ENCODE measurements around the gene TMTC2. TPM values are rescaled to one million over a fixed set of nuclear protein-coding genes. Genes with fewer than 3 reads are reported as not detected.

Gene TMTC2
- total and polyA plus RNA-seq, 10 of the 15 experiments (the other 5 are each of a cell fraction or from before 2014, with no cell fraction given) = 0.14 to 9.7 (median 1.2) TPM

GRCh38 chr12:82694276-82694675, 7.6 kb downstream of the TMTC2 start (continued):
- TF ChIP-seq SMAD5 (IDR thresholded peaks at IDR 0.05; ENCODE audit: low read depth) (no peak), MYC (IDR thresholded peaks at IDR 0.05; ENCODE audit: insufficient read depth, insufficient read length, insufficient replicate concordance, low read length, severe bottlenecking) (no peak)

GRCh38 chr12:82694970-82695369, 8.3 kb downstream of the TMTC2 start:
- DNase-seq (ENCODE audit: low read depth, low spot score) (no peak), ATAC-seq (no peak), FAIRE-seq (no peak)
- no peaks in the 10 kb centered on the region for H3K36me3 ChIP-seq (ENCODE audit: control insufficient read depth in 2 of 2, insufficient read depth in 2 of 2, low read length in 1 of 2)
- H3K4me2 ChIP-seq (ENCODE audit: control insufficient read depth, insufficient read depth) = no peak overlapping the region
- TF ChIP-seq ELK1 (IDR thresholded peaks at IDR 0.05; ENCODE audit: low read depth, low read length) (no peak), MTA3 (IDR thresholded peaks at IDR 0.05; ENCODE audit: borderline replicate concordance, low read length) (no peak), SRF (IDR thresholded peaks at IDR 0.05; ENCODE audit: low read depth in 2 of 2, low read length in 2 of 2) (no peak), CEBPZ (IDR thresholded peaks at IDR 0.05; ENCODE audit: low read depth, low read length) (no peak), FOXM1 (IDR thresholded peaks at IDR 0.05; ENCODE audit: low read depth, low read length) (no peak), TCF7 (IDR thresholded peaks at IDR 0.05; ENCODE audit: borderline replicate concordance) (no peak)
- SMC1A ChIA-PET (ENCODE audit: uncharacterized antibody, unreplicated experiment) = no interaction called here
- intact Hi-C loops (cut with micrococcal nuclease; ENCODE audit: unreplicated experiment) = no loop called here
- CTCF ChIA-PET = interaction anchor here (3.8 kb wide), 1 partner anchor 9 kb away, joined by 20 read pairs; the partner anchor contains the start of gene TMTC2
- POLR2A ChIA-PET = no interaction called here
- no peaks in the 10 kb centered on the region for H3K4me1 ChIP-seq (ENCODE audit: control insufficient read depth, insufficient read depth, low read length)
- no peak overlapping the region for H2AFZ ChIP-seq (ENCODE audit: control insufficient read depth, low read depth, low read length)
- H4K20me1 ChIP-seq (ENCODE audit: control insufficient read depth, insufficient read depth) = no peaks in the 10 kb centered on the region
- 74% methylated on average over 2 of the region's 2 CpGs for WGBS (ENCODE audit: insufficient coverage, insufficient replicate concordance, low lambda C conversion rate, missing lambda C conversion rate)
- RAD21 ChIA-PET (ENCODE audit: unreplicated experiment) = interaction anchor here (3.8 kb wide), 1 partner anchor 9 kb away, joined by 16 read pairs; the partner anchor contains the start of gene TMTC2
- H3K4me3 ChIP-seq = no peak overlapping the region
- H3K27me3 ChIP-seq (replicated peaks in 1 of 2; ENCODE audit: control insufficient read depth in 2 of 2, insufficient read depth in 2 of 2, low read length in 1 of 2) = no peaks in the 10 kb centered on the region
- BruUV-seq (replicated peaks) = no TSS peak
- H3K79me2 ChIP-seq (ENCODE audit: control insufficient read depth, insufficient read depth, low read length) = no peaks in the 10 kb centered on the region
- no peak overlapping the region for H3K9ac ChIP-seq (ENCODE audit: control insufficient read depth, insufficient read depth, low read length)
- no peaks in the 10 kb centered on the region; the same call in 1 of the 3 replicates for H3K9me3 ChIP-seq (replicated peaks; ENCODE audit: control insufficient read depth, insufficient read depth, low read length)
- in situ Hi-C loops (cut with MboI) = no loop called here
- no peak overlapping the region for H3K27ac ChIP-seq (ENCODE audit: control insufficient read depth, insufficient read depth)

Measured in GM12878 (cell line).